Endothelial cell of umbilical vein (primary cell): ENCODE results near the gene OPA1. TPM values are rescaled to one million over a fixed set of nuclear protein-coding genes. Genes with fewer than 3 reads are reported as not detected.

Experiments
- BruUV-seq: library from RNA; stranded (reverse); fragments of 400-500 nt; replicated peaks from 2 replicates; lab custom pipeline; 2021; lab: Mats Ljungman, UMichigan
- CTCF ChIA-PET: fragments of 300-600, 350-600 bp; sonication (Branson Sonifier 250); formaldehyde crosslinking; loops from one replicate; lab custom pipeline; 2021; ENCODE audit warnings: antibody characterized with exemption, inconsistent platforms; lab: Charles Lee
- POLR2A ChIA-PET: fragments of 300-600, 350-600 bp; sonication (Branson Sonifier 250); formaldehyde crosslinking; loops from one replicate; lab custom pipeline; 2021; ENCODE audit warnings: antibody characterized with exemption, inconsistent platforms; lab: Charles Lee
- DNase-seq: peaks from one replicate; pipeline ENCODE4 v3.0.0-alpha.2; 2011; ENCODE audit warnings: low read depth, low spot score
- FAIRE-seq: peaks from 2 replicates; lab custom pipeline; 2011; peaks lifted over from hg19 to GRCh38; lab: Jason Lieb, UNC
- H2AFZ ChIP-seq: 2 replicates; pipeline ENCODE4 v1.6.0; 2012; ENCODE audit warnings: low read depth, low read length, control low read depth, inconsistent platforms
- H3K27ac ChIP-seq: 2 replicates; pipeline ENCODE4 v1.5.1; 2011; ENCODE audit warnings: low read depth, mild to moderate bottlenecking, control low read depth, low read length, moderate library complexity; ENCODE audit not compliant: insufficient read depth
- H3K27me3 ChIP-seq, 2 experiments: 2 replicates each; pipeline versions ENCODE4 v1.6.0 to v1.6.1; 2011; ENCODE audit warnings: low read length in 2 of 2, mixed read lengths in 1 of 2; ENCODE audit not compliant: control insufficient read depth in 2 of 2, insufficient read depth in 2 of 2
- H3K36me3 ChIP-seq, 2 experiments: 2 replicates in 1 of 2; 3 replicates in 1 of 2; pipeline ENCODE4 v1.5.1; 2011; ENCODE audit warnings: low read length in 2 of 2, mild to moderate bottlenecking in 1 of 2, moderate library complexity in 1 of 2; ENCODE audit not compliant: control insufficient read depth in 2 of 2, insufficient read depth in 2 of 2; ENCODE audit errors: extremely low read depth in 1 of 2
- H3K4me1 ChIP-seq: 3 replicates; pipeline ENCODE4 v1.5.1; 2011; ENCODE audit warnings: mild to moderate bottlenecking, low read length; ENCODE audit not compliant: control insufficient read depth, insufficient read depth; ENCODE audit errors: extremely low read depth
- H3K4me2 ChIP-seq: 2 replicates; pipeline ENCODE4 v1.6.1; 2011; ENCODE audit warnings: low read length, control low read depth, mixed read lengths; ENCODE audit not compliant: insufficient read depth
- H3K4me3 ChIP-seq, 3 experiments: fragments of 200-600 bp in 1 of 3; sonication (generic), shearing (Covaris generic) in 1 of 3; replicated peaks in 1 of 3; 2 replicates each; pipeline ENCODE4 v1.5.1; 2011 to 2016; ENCODE audit warnings: control low read depth in 3 of 3, low read length in 3 of 3, mild to moderate bottlenecking in 2 of 3, inconsistent platforms in 1 of 3, low read depth in 1 of 3, moderate library complexity in 1 of 3; ENCODE audit not compliant: insufficient read depth in 1 of 3
- H3K79me2 ChIP-seq: 2 replicates; pipeline ENCODE4 v1.6.0; 2012; ENCODE audit warnings: low read length, inconsistent platforms; ENCODE audit not compliant: control insufficient read depth, insufficient read depth
- H3K9ac ChIP-seq: replicated peaks from 2 replicates; pipeline ENCODE3; 2011; ENCODE audit warnings: low read length, control low read depth; ENCODE audit not compliant: insufficient read depth; ENCODE audit errors: extremely low read depth
- H3K9me1 ChIP-seq: replicated peaks from 3 replicates; pipeline ENCODE4 v1.6.0; 2011; ENCODE audit warnings: mild to moderate bottlenecking, low read length; ENCODE audit not compliant: control insufficient read depth, insufficient read depth; ENCODE audit errors: extremely low read depth
- H3K9me3 ChIP-seq: replicated peaks from 2 replicates; pipeline ENCODE4 v1.5.1; 2012; ENCODE audit warnings: low read length, inconsistent platforms; ENCODE audit not compliant: control insufficient read depth, insufficient read depth
- H4K20me1 ChIP-seq: replicated peaks from 2 replicates; pipeline ENCODE3; 2011; ENCODE audit warnings: mild to moderate bottlenecking, low read length; ENCODE audit not compliant: control insufficient read depth, insufficient read depth; ENCODE audit errors: extremely low read depth
- CTCF ChIP-seq, 2 donors: IDR thresholded peaks; 1 replicate in 1 of 2; 2 replicates in 1 of 2; pipeline ENCODE4 v1.5.1; 2011; ENCODE audit warnings: low read length in 2 of 2, mild to moderate bottlenecking in 2 of 2, moderate library complexity in 2 of 2, control low read depth in 1 of 2, inconsistent platforms in 1 of 2, low read depth in 1 of 2; ENCODE audit not compliant: insufficient read depth in 1 of 2; ENCODE audit errors: extremely low read depth in 1 of 2
- FOS ChIP-seq: IDR thresholded peaks from 2 replicates; pipeline ENCODE4 v1.6.1; 2011; ENCODE audit warnings: mild to moderate bottlenecking, low read length, moderate library complexity, borderline replicate concordance; ENCODE audit not compliant: insufficient read depth
- dilution Hi-C: fragments of 300-500 bp; cut with MboI; formaldehyde crosslinking; loops from one replicate; pipeline ENCODE4 v1.15.0; 2019; ENCODE audit warnings: low sequenced_read_pairs; ENCODE audit not compliant: extremely low pct_ligation_motif_present
- intact Hi-C: fragments of 100-400 bp; cut with micrococcal nuclease; formaldehyde crosslinking; loops from one replicate; pipeline ENCODE4 v1.10.0; 2022
- polyA plus RNA-seq, 4 experiments: library from polyadenylated mRNA; depleted of rRNA in 3 of 4; stranded (reverse) in 3 of 4; unstranded in 1 of 4; fragments of >200 nt; gene quantifications; 2 replicates each; pipeline versions ENCODE4 v1.2.1 to v1.2.3, GENCODE V29; 2011 to 2012; ENCODE audit warnings: missing spikeins in 1 of 4
- total RNA-seq: library from RNA; stranded (reverse); gene quantifications from 2 replicates; pipeline ENCODE4 v1.2.3, GENCODE V29; 2021

The OPA1 gene
- total and polyA plus RNA-seq, 2 donors (not counting 3 experiments of a cell fraction or from before 2014, with no cell fraction given), result 10.0 to 62.0 TPM

- Histone ChIP-seq H3K4me3 (no peak overlapping the region), H3K79me2 (no peaks in the 10 kb centered on the region), H3K36me3 (no peaks in the 10 kb centered on the region), H3K9ac (no peak overlapping the region), H3K4me1 (no peaks in the 10 kb centered on the region), H3K4me2 (no peak overlapping the region), H3K27me3 (no peaks in the 10 kb centered on the region), H2AFZ (no peak overlapping the region), H3K9me1 (no peaks in the 10 kb centered on the region), H3K27ac (no peak overlapping the region), H4K20me1 (no peaks in the 10 kb centered on the region), H3K9me3 (no peaks in the 10 kb centered on the region)
- DNase-seq (no peak), FAIRE-seq (no peak)
- intact Hi-C loops, result no loop called here
- ChIA-PET CTCF (no interaction called here), POLR2A (no interaction called here)
- BruUV-seq, result no TSS peak
- no peak for TF ChIP-seq FOS
- dilution Hi-C loops, result no loop called here
Measured at GRCh38 chr3:193546129-193546528, 46.9 kb upstream of the OPA1 start.

GRCh38 chr3:193548406-193548805, 44.6 kb upstream of the OPA1 start:
- POLR2A ChIA-PET, result no interaction called here
- TF ChIP-seq CTCF (IDR thresholded peaks at IDR 0.05; ENCODE audit: extremely low read depth in 1 of 2, insufficient read depth in 1 of 2, low read depth in 1 of 2, low read length in 2 of 2), result no peak

More at GRCh38 chr3:193548406-193548805, 44.6 kb upstream of the OPA1 start:
- dilution Hi-C loops (no loop called here), intact Hi-C loops (no loop called here)
- no peaks in the 10 kb centered on the region for H3K9me3 ChIP-seq
- DNase-seq (no peak), FAIRE-seq (no peak)
- no peaks in the 10 kb centered on the region for H4K20me1 ChIP-seq
- H2AFZ ChIP-seq, result no peak overlapping the region
- CTCF ChIA-PET, result interaction anchor here (1.0 to 1.2 kb wide), 2 partner anchors 11 to 128 kb away, joined by 3 read pairs; no protein-coding TSS in a partner anchor
- H3K27ac ChIP-seq, result no peak overlapping the region
- no peaks in the 10 kb centered on the region for H3K36me3 ChIP-seq
- no peaks in the 10 kb centered on the region for H3K79me2 ChIP-seq
- BruUV-seq, result no TSS peak
- H3K9ac ChIP-seq, result no peak overlapping the region
- no peaks in the 10 kb centered on the region for H3K9me1 ChIP-seq
- H3K4me2 ChIP-seq, result no peak overlapping the region
- no peaks in the 10 kb centered on the region for H3K4me1 ChIP-seq
- H3K27me3 ChIP-seq, result no peaks in the 10 kb centered on the region
- no peak overlapping the region for H3K4me3 ChIP-seq
